Loucy (cell line): Measurements from ENCODE around the gene LRRC4B.

Source experiments
- H2AFZ ChIP-seq: fragments of 200-600 bp; sonication (generic); 2 replicates; pipeline ENCODE4 v1.6.0; 2016; ENCODE audit warnings: antibody characterized with exemption, mild to moderate bottlenecking, low read length, moderate library complexity
- H3F3A ChIP-seq: fragments of 200-600 bp; 2 replicates; pipeline ENCODE4 v1.6.0; 2016; ENCODE audit warnings: antibody characterized with exemption, low read depth, mild to moderate bottlenecking
- H3K27me3 ChIP-seq: fragments of 200-600 bp; sonication (generic); 2 replicates; pipeline ENCODE4 v1.6.1; 2014; ENCODE audit warnings: low read length, mild to moderate bottlenecking; ENCODE audit not compliant: insufficient read depth, poor library complexity, severe bottlenecking
- H3K36me3 ChIP-seq: fragments of 200-600 bp; sonication (generic); 2 replicates; pipeline ENCODE4 v1.6.1; 2016; ENCODE audit warnings: low read length; ENCODE audit not compliant: insufficient read depth
- H3K4me1 ChIP-seq: fragments of 200-600 bp; sonication (generic); 2 replicates; pipeline ENCODE4 v1.5.1; 2014; ENCODE audit warnings: low read length, mild to moderate bottlenecking; ENCODE audit not compliant: insufficient read depth, poor library complexity, severe bottlenecking
- H3K4me2 ChIP-seq: fragments of 200-600 bp; sonication (generic); 2 replicates; pipeline ENCODE4 v1.6.0; 2014; ENCODE audit warnings: antibody characterized with exemption, low read length, low read depth, mild to moderate bottlenecking; ENCODE audit not compliant: poor library complexity, severe bottlenecking
- H3K4me3 ChIP-seq: fragments of 200-600 bp; sonication (generic); 2 replicates; pipeline ENCODE4 v1.5.1; 2014; ENCODE audit warnings: low read length, mild to moderate bottlenecking, mixed read lengths; ENCODE audit not compliant: poor library complexity, severe bottlenecking
- H3K79me2 ChIP-seq: fragments of 200-600 bp; sonication (generic); 2 replicates; pipeline ENCODE4 v1.6.1; 2014; ENCODE audit warnings: low read length; ENCODE audit not compliant: insufficient read depth
- H3K9ac ChIP-seq: fragments of 200-600 bp; sonication (generic); 2 replicates; pipeline ENCODE4 v1.6.0; 2014; ENCODE audit warnings: mild to moderate bottlenecking, low read depth, low read length, moderate library complexity; ENCODE audit not compliant: poor library complexity, severe bottlenecking
- H3K9me2 ChIP-seq: fragments of 200-600 bp; sonication (generic); replicated peaks from 2 replicates; pipeline ENCODE4 v1.6.1; 2016; ENCODE audit warnings: low read depth, low read length, mixed read lengths
- H3K9me3 ChIP-seq: fragments of 200-600 bp; sonication (generic); 2 replicates; pipeline ENCODE4 v1.6.1; 2014; ENCODE audit warnings: mild to moderate bottlenecking, antibody characterized with exemption, low read length, low read depth; ENCODE audit not compliant: insufficient read depth
- H4K20me1 ChIP-seq: fragments of 200-600 bp; sonication (generic); 2 replicates; pipeline ENCODE4 v1.6.0; 2014; ENCODE audit warnings: antibody characterized with exemption, low read length, mild to moderate bottlenecking; ENCODE audit not compliant: insufficient read depth, poor library complexity, severe bottlenecking
- EZH2phosphoT487 ChIP-seq: fragments of 200-600 bp; IDR thresholded peaks from 2 replicates; pipeline ENCODE4 v1.6.1; 2018; ENCODE audit warnings: antibody characterized with exemption, mild to moderate bottlenecking, moderate library complexity, borderline replicate concordance
- TF ChIP-seq, protein P1 (sequence below): fragments of 200-600 bp; sonication (generic); conservative IDR thresholded peaks from 2 replicates; pipeline ENCODE4 v1.5.1; 2014; ENCODE audit warnings: mild to moderate bottlenecking, antibody characterized with exemption, low read length

LRRC4B gene

DNA sequence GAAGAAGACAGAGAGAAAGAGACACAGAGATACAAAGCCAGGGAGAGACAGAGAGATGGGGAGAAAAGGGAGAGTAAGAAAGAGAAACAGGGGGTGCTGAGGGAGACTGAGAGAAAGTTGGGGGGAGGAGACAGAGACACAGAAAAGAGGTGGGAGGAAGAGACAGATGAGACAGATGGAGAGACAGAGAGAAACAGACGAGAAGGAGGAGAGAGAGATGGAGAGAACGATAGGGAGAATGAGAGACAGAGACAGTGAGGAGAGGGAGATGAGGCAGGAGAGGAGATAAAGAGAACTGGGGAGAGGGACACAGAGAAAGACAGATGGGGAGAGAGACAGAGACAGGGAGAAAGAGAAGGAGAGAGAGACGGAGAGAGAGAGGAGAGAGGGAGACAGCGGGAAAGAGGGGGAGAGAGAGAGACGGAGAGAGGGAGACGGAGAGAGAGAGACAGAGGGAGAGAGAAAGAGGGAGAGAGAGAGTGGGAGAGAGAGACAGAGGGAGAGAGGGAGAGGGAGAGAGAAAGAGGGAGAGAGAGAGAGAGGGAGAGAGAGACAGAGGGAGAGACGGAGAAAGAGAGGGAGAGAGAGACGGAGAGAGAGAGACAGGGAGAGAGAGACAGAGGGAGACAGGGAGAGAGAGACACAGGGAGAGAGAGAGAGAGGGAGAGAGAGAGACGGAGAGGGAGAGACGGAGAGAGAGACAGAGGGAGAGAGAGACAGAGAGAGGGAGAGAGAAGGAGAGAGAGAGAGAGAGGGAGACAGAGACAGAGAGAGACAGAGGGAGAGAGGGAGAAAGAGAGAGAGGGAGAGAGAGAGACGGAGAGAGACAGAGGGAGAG lies 69.8 kb downstream of the LRRC4B start:
- Histone ChIP-seq H3K9me2 (no peaks in the 10 kb centered on the region), H3K36me3 (no peaks in the 10 kb centered on the region), H3K9me3 (no peaks in the 10 kb centered on the region), H3F3A (no peaks in the 10 kb centered on the region), H3K27me3 (peaks cover 4% of the 10 kb centered on the region), H3K4me1 (no peaks in the 10 kb centered on the region), H2AFZ (no peak overlapping the region), H3K4me3 (no peak overlapping the region), H4K20me1 (no peaks in the 10 kb centered on the region), H3K4me2 (no peak overlapping the region), H3K79me2 (no peaks in the 10 kb centered on the region), H3K9ac (no peak overlapping the region)
- no peak for TF ChIP-seq EZH2phosphoT487
- TF ChIP-seq, protein P1, sequence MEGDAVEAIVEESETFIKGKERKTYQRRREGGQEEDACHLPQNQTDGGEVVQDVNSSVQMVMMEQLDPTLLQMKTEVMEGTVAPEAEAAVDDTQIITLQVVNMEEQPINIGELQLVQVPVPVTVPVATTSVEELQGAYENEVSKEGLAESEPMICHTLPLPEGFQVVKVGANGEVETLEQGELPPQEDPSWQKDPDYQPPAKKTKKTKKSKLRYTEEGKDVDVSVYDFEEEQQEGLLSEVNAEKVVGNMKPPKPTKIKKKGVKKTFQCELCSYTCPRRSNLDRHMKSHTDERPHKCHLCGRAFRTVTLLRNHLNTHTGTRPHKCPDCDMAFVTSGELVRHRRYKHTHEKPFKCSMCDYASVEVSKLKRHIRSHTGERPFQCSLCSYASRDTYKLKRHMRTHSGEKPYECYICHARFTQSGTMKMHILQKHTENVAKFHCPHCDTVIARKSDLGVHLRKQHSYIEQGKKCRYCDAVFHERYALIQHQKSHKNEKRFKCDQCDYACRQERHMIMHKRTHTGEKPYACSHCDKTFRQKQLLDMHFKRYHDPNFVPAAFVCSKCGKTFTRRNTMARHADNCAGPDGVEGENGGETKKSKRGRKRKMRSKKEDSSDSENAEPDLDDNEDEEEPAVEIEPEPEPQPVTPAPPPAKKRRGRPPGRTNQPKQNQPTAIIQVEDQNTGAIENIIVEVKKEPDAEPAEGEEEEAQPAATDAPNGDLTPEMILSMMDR = no peak

DNA sequence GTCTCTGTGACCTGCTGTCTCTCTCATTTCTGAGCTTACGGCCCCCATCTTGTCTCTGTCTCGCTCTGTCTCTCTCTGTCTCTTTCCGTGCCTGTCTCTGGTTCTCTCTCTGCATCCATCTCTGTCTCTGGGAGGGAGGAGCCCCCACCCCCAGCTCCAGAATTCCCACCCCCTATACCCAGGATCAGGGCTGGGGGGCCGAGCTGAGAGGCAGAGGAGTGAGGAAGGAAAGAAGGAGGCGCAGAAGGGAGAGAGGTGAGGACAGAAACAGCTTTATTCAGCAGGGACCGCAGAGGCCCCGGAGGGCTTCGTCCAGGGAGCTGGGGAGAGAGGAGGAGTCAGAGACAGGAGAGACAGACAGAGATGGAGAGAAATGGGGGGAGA lies 71.2 kb downstream of the LRRC4B start:
- TF ChIP-seq, protein P1 = no peak
- TF ChIP-seq EZH2phosphoT487 = no peak
- Histone ChIP-seq H3K27me3 (peaks cover 4% of the 10 kb centered on the region), H2AFZ (no peak overlapping the region), H3K9me2 (no peaks in the 10 kb centered on the region), H3K4me1 (no peaks in the 10 kb centered on the region), H3F3A (no peaks in the 10 kb centered on the region), H3K9ac (no peak overlapping the region), H3K9me3 (no peaks in the 10 kb centered on the region), H4K20me1 (no peaks in the 10 kb centered on the region), H3K79me2 (no peaks in the 10 kb centered on the region), H3K4me3 (no peak overlapping the region), H3K36me3 (no peaks in the 10 kb centered on the region), H3K4me2 (no peak overlapping the region)

DNA sequence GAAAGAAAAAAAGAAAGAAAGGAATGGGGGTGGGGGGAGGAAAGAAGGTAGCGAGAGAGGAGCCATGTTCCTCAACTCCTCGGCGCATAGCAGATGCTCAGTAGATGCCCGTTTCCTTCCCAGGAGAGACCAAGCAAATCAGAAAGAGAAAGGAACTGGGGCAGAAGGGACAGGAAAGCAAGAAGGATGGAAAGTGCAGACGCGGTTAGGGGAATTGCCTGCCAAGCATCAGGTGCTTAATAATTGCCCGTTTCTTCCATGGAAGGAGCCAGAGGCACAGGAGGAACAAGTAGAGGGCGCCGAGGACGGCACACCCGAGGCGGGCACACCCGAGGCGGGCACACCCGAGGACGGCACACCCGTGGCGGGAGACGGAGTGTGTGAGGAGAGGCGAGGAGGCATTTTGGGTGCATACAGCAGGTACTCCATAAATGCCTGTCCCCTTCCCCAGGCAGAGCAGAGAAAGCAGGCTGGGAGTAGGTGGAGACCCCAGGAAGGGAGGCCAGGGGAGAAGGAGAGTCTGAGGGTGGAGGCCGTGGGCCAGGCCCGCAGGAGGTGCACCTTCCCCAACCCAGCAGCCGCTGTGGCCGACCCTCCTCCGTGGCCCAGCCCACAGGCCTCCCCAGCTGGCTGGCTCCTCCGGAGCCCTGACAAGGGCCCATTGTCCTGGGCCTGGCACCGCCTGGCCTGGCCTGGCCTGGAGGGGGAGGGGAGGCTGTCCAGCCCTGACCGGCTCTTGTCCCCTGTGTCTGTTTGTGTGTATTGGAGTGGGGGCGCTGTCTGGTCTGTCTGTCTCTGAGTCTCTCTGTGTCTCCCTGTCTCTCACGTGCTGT lies 71.8 kb downstream of the LRRC4B start:
- Histone ChIP-seq H3K4me2 (no peak overlapping the region), H2AFZ (no peak overlapping the region), H3K9ac (no peak overlapping the region), H3K4me1 (no peaks in the 10 kb centered on the region), H3F3A (no peaks in the 10 kb centered on the region), H3K4me3 (no peak overlapping the region), H3K9me3 (peaks cover 3% of the 10 kb centered on the region; the same call in 1 of the 2 replicates), H4K20me1 (no peaks in the 10 kb centered on the region), H3K79me2 (no peaks in the 10 kb centered on the region), H3K36me3 (no peaks in the 10 kb centered on the region), H3K9me2 (no peaks in the 10 kb centered on the region), H3K27me3 (peaks cover 4% of the 10 kb centered on the region)
- TF ChIP-seq, protein P1 = no peak
- no peak for TF ChIP-seq EZH2phosphoT487
